Endodermal cell (in vitro differentiated cells): Measurements from ENCODE around the gene LTBP2. TPM values are rescaled to one million over a fixed set of nuclear protein-coding genes. Genes with fewer than 3 reads are reported as not detected.
"Not testable (repeated sequence)": the region's sequence is repeated elsewhere in the genome, so short reads cannot be mapped to it uniquely, and the experiment has no call there.

Experiments
- DNase-seq: peaks from one replicate; pipeline ENCODE4 v3.0.0-alpha.2; 2017
- H3K27ac ChIP-seq: 2 replicates; pipeline ENCODE4 v1.5.1; 2013; ENCODE audit warnings: mild to moderate bottlenecking, low read depth, low read length, moderate library complexity
- H3K27me3 ChIP-seq: 2 replicates; pipeline ENCODE4 v1.6.1; 2013; ENCODE audit warnings: mild to moderate bottlenecking, low read length, moderate library complexity; ENCODE audit not compliant: insufficient read depth, control insufficient read depth, poor library complexity, severe bottlenecking
- H3K36me3 ChIP-seq: 2 replicates; pipeline ENCODE4 v1.7.0; 2013; ENCODE audit warnings: mild to moderate bottlenecking, low read length, moderate library complexity; ENCODE audit not compliant: control insufficient read depth, insufficient read depth
- H3K4me1 ChIP-seq: one replicate; pipeline ENCODE4 v1.7.0; 2013; ENCODE audit warnings: low read length; ENCODE audit not compliant: control insufficient read depth, insufficient read depth
- H3K4me3 ChIP-seq: 2 replicates; pipeline ENCODE4 v1.5.1; 2013; ENCODE audit warnings: mild to moderate bottlenecking, low read length, moderate library complexity
- H3K9ac ChIP-seq: 2 replicates; pipeline ENCODE4 v1.6.1; 2013; ENCODE audit warnings: mild to moderate bottlenecking, low read length, moderate library complexity; ENCODE audit not compliant: poor library complexity, severe bottlenecking; ENCODE audit errors: extremely low read depth
- H3K9me3 ChIP-seq: 2 replicates; pipeline ENCODE4 v1.6.1; 2013; ENCODE audit warnings: mild to moderate bottlenecking, low read length, moderate library complexity; ENCODE audit not compliant: control insufficient read depth
- H3K27ac Mint-ChIP-seq: 2 replicates; pipeline ENCODE4 v1.8.0; 2020; ENCODE audit warnings: mixed read lengths
- H3K27me3 Mint-ChIP-seq: 2 replicates; pipeline ENCODE4 v1.8.0; 2021; ENCODE audit warnings: mild to moderate bottlenecking, mixed read lengths; ENCODE audit not compliant: insufficient read depth
- H3K36me3 Mint-ChIP-seq: 2 replicates; pipeline ENCODE4 v1.8.0; 2020; ENCODE audit warnings: low read depth, mixed read lengths
- H3K4me1 Mint-ChIP-seq: 2 replicates; pipeline ENCODE4 v1.8.0; 2020; ENCODE audit warnings: mixed read lengths
- H3K4me3 Mint-ChIP-seq: 2 replicates; pipeline ENCODE4 v1.8.0; 2020; ENCODE audit warnings: mild to moderate bottlenecking, moderate library complexity, mixed read lengths
- H3K9me3 Mint-ChIP-seq: 2 replicates; pipeline ENCODE4 v1.8.0; 2020; ENCODE audit warnings: mild to moderate bottlenecking, mixed read lengths
- CTCF ChIP-seq: fragments of 200-600 bp; sonication (generic); conservative IDR thresholded peaks from 2 replicates; pipeline ENCODE4 v1.5.0; 2021; ENCODE audit warnings: antibody characterized with exemption, mild to moderate bottlenecking
- WGBS, 2 experiments: methylation state at CpG; one replicate each; pipeline versions ENCODE4 v1.1.5 to v1.1.7; 2013; ENCODE audit warnings: missing lambda C conversion rate in 2 of 2, mixed read lengths in 1 of 2; ENCODE audit not compliant: insufficient coverage in 1 of 2, insufficient read length in 1 of 2; 5-methylcytosine and 5-hydroxymethylcytosine counted together
- total RNA-seq, 2 donors: library from RNA; stranded (reverse); fragmentation: NEBNext Ultra II Directional in 1 of 2; extraction: Animal tissue kit (Norgen Biotek cat#: 25700) in 1 of 2; gene quantifications; 2 replicates in 1 of 2; 3 replicates in 1 of 2; pipeline ENCODE4 v1.2.1, GENCODE V29; 2021

The LTBP2 gene
- total RNA-seq, 2 donors from 2014 or later = 1.7 to 2.9 TPM

- Mint-ChIP-seq H3K36me3 (peaks cover 28% of the 10 kb centered on the region), H3K27me3 (peaks cover 2% of the 10 kb centered on the region), H3K9me3 (peaks cover 36% of the 10 kb centered on the region), H3K27ac (no peak overlapping the region), H3K4me1 (peaks cover 7% of the 10 kb centered on the region), H3K4me3 (no peak overlapping the region)
- H3K27me3 ChIP-seq = no peaks in the 10 kb centered on the region
- no peak overlapping the region for H3K4me3 ChIP-seq
- H3K27ac ChIP-seq = no peak overlapping the region
- H3K9me3 ChIP-seq = peaks cover 35% of the 10 kb centered on the region
- TF ChIP-seq CTCF = no peak
- WGBS, 2 experiments = 93 to 94% methylated on average over 13 to 17 of the region's 17 CpGs
- DNase-seq = peak; percentile 45
- H3K4me1 ChIP-seq = no peaks in the 10 kb centered on the region
- H3K9ac ChIP-seq = no peak overlapping the region
- no peaks in the 10 kb centered on the region for H3K36me3 ChIP-seq
Observed at GRCh38 chr14:74456684-74457564, 155.1 kb downstream of the LTBP2 start.

GRCh38 chr14:74454397-74454796 is 157.6 kb downstream of the LTBP2 start:
- peaks cover 36% of the 10 kb centered on the region for H3K9me3 Mint-ChIP-seq
- H3K4me1 ChIP-seq = not testable (repeated sequence)

More at GRCh38 chr14:74454397-74454796, 157.6 kb downstream of the LTBP2 start:
- not testable (repeated sequence) for H3K9ac ChIP-seq, H3K27ac ChIP-seq, H3K4me1 Mint-ChIP-seq, H3K27ac Mint-ChIP-seq, H3K36me3 ChIP-seq, H3K4me3 Mint-ChIP-seq, H3K27me3 ChIP-seq, H3K4me3 ChIP-seq, H3K27me3 Mint-ChIP-seq
- H3K9me3 ChIP-seq = peaks cover 35% of the 10 kb centered on the region
- peaks cover 29% of the 10 kb centered on the region for H3K36me3 Mint-ChIP-seq
- peak; percentile 22 for DNase-seq
- 90 to 92% methylated on average over 2 to 5 of the region's 5 CpGs for WGBS, 2 experiments

Other genes starting within 250 kb of the LTBP2 start
- 1 to 10 TPM; 2.0 to 4.1 TPM for gene SYNDIG1L, start 186.0 kb downstream of the LTBP2 start, total RNA-seq
- gene NPC2, start 118.9 kb downstream of the LTBP2 start, total RNA-seq = 100 to 1,000 TPM; 279 to 462 TPM
- 10 to 100 TPM; 40.5 to 58.1 TPM for gene ISCA2, start 118.5 kb downstream of the LTBP2 start, total RNA-seq
- gene AREL1, start 100.8 kb upstream of the LTBP2 start, total RNA-seq = 10 to 100 TPM; 36.5 to 39.0 TPM
- gene FCF1, start 100.9 kb upstream of the LTBP2 start, total RNA-seq = 10 to 100 TPM; 68.4 to 71.3 TPM
- gene YLPM1, start 151.1 kb upstream of the LTBP2 start, total RNA-seq = 10 to 100 TPM; 75.2 to 76.2 TPM